ENCODE data around the gene DLG2.
"Not testable (repeated sequence)": the region's sequence is repeated elsewhere in the genome, so short reads cannot be mapped to it uniquely, and the experiment has no call there.

DLG2 gene

GRCh38 chr11:85232559-85232958 lies 394.6 kb downstream of the DLG2 start:
- no peak for TF ChIP-seq CTCF (IDR thresholded peaks at IDR 0.05; ENCODE audit: low read depth, low read length)
- H3K4me3 ChIP-seq (ENCODE audit: low read depth, low read length) = no peak overlapping the region

DNA sequence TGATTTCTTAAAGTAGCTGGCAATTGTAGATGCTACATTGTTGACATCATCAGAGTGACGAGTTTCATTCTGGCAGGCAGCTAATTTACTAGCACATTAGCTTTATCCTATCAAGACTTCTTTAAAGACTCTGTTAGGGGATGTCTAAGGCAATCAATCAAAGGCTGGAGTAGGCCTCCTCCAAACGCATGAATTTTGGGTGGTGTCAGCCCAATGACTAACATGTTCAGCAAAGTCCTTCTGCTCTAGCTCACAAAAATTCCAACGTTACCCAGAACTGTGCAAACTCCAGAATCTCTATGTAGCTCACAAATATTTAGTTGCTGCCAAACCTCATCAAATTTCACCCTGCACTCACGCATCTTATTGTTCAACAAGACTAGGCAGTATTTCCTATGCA lies 395.6 kb downstream of the DLG2 start:
- no peak overlapping the region for H3K4me3 ChIP-seq (ENCODE audit: low read depth, low read length)
- TF ChIP-seq CTCF (IDR thresholded peaks at IDR 0.05; ENCODE audit: low read depth, low read length) = no peak

DNA sequence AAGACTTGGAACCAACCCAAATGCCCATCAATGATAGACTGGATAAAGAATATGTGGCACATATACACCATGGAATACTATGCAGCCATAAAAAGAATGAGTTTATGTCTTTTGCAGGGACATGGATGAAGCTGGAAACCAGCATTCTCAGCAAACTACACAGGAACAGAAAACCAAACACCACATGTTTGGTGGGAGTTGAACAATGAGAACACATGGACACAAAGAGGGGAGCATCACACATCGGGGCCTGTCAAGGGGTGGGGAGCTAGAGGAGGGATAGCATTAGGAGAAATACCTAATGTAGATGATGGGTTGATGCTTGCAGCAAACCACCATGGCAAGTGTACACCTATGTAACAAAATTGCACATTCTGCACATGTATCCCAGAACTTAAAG lies 397.4 kb downstream of the DLG2 start:
- H3K4me3 ChIP-seq (ENCODE audit: low read depth, low read length) = not testable (repeated sequence)

GRCh38 chr11:85196968-85197367 lies 430.2 kb downstream of the DLG2 start:
- TF ChIP-seq CTCF (IDR thresholded peaks at IDR 0.05; ENCODE audit: low read depth, low read length) = no peak

DNA sequence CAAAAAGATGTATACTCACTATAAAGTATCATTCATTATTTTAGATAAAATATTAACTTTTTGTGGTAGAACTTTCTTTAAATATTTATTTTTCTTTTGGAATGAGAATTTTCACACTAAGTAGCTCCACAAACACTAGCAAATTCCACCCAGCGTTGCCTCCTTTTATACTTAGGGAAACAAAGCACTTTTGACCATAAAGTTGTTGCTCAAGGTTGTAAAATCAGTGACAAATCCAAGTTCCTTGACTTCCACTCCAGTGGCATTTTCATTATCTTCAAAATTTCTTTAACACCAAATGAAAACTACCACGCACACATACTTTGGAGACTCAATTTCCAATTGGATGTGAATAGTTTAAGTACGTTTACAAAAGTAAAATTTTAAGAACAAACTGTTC lies 431.2 kb downstream of the DLG2 start:
- TF ChIP-seq CTCF (IDR thresholded peaks at IDR 0.05; ENCODE audit: low read depth, low read length) = no peak

More at GRCh38 chr11:85196968-85197367, 430.2 kb downstream of the DLG2 start:
- H3K4me3 ChIP-seq (ENCODE audit: low read depth, low read length) = no peak overlapping the region

GRCh38 chr11:85187992-85188391 lies 439.2 kb downstream of the DLG2 start:
- H3K4me3 ChIP-seq (ENCODE audit: low read depth, low read length) = no peak overlapping the region
- TF ChIP-seq CTCF (IDR thresholded peaks at IDR 0.05; ENCODE audit: low read depth, low read length) = no peak

More for the DNA sequence above, 431.2 kb downstream of the DLG2 start:
- H3K4me3 ChIP-seq (ENCODE audit: low read depth, low read length) = no peak overlapping the region

GRCh38 chr11:85184721-85185120 lies 442.4 kb downstream of the DLG2 start:
- no peak for TF ChIP-seq CTCF (IDR thresholded peaks at IDR 0.05; ENCODE audit: low read depth, low read length)
- no peak overlapping the region for H3K4me3 ChIP-seq (ENCODE audit: low read depth, low read length)

All from WI38 (cell line).